HCT116 (cell line): ENCODE measurements around the gene AARSD1. TPM values are rescaled to one million over a fixed set of nuclear protein-coding genes. Genes with fewer than 3 reads are reported as not detected.
"Not testable (repeated sequence)": the region's sequence is repeated elsewhere in the genome, so short reads cannot be mapped to it uniquely, and the experiment has no call there.

ENCODE experiments used
- ATAC-seq: fragments of 200-7000 bp; cut with Tn5 transposase; 2 replicates; pipeline ENCODE4 v1.9.1; 2020; ENCODE audit warnings: mild to moderate bottlenecking, moderate library complexity
- BruUV-seq: library from RNA; stranded (reverse); fragments of 400-500 nt; replicated peaks from 2 replicates; lab custom pipeline; 2021; lab: Mats Ljungman, UMichigan
- CTCF ChIA-PET: fragments of 300-600 bp; sonication (Branson Sonifier 250); formaldehyde crosslinking; loops from one replicate; lab custom pipeline; 2021; ENCODE audit warnings: antibody characterized with exemption; lab: Charles Lee
- POLR2A ChIA-PET: fragments of 300-600, 350-600 bp; sonication (Branson Sonifier 250); formaldehyde crosslinking; loops from one replicate; lab custom pipeline; 2021; ENCODE audit warnings: antibody characterized with exemption; lab: Charles Lee
- RAD21 ChIA-PET, 2 experiments: fragments of 300-600 bp; sonication (Branson Sonifier 250); formaldehyde crosslinking; loops; one replicate each; lab custom pipeline; 2023; ENCODE audit warnings: low total read pairs in 2 of 2; ENCODE audit not compliant: uncharacterized antibody in 2 of 2, unreplicated experiment in 2 of 2, low non-redundant PET in 1 of 2; lab: Charles Lee
- DNase-seq: peaks from one replicate; pipeline ENCODE4 v3.0.0-alpha.2; 2010; ENCODE audit warnings: low read depth, low spot score
- H2AFZ ChIP-seq: fragments of 200-600 bp; shearing (Covaris generic), sonication (generic); 2 replicates; pipeline ENCODE4 v1.6.1; 2017; ENCODE audit warnings: low read depth, mixed run types, mixed read lengths, antibody characterized with exemption, low read length; ENCODE audit not compliant: poor library complexity, severe bottlenecking
- H3K27ac ChIP-seq: 2 replicates; pipeline ENCODE4 v1.5.1; 2012; ENCODE audit warnings: low read depth, low read length
- H3K27me3 ChIP-seq: fragments of 200-600 bp; sonication (generic); 2 replicates; pipeline ENCODE4 v1.6.1; 2016; ENCODE audit warnings: mixed run types, low read length, mixed read lengths; ENCODE audit not compliant: insufficient read depth
- H3K36me3 ChIP-seq, 2 experiments: fragments of 200-500 bp in 1 of 2; fragments of 200-600 bp in 1 of 2; sonication (Bioruptor generic) in 1 of 2; sonication (generic) in 1 of 2; 2 replicates each; pipeline versions ENCODE4 v1.5.1 to v1.6.1; 2014 to 2016; ENCODE audit warnings: low read length in 2 of 2, inconsistent platforms in 1 of 2, mixed read lengths in 1 of 2, mixed run types in 1 of 2; ENCODE audit not compliant: insufficient read depth in 2 of 2, control insufficient read depth in 1 of 2
- H3K4me1 ChIP-seq, 2 experiments: fragments of 200-600 bp in 1 of 2; sonication (generic) in 1 of 2; 2 replicates each; pipeline versions ENCODE4 v1.5.1 to v1.6.1; 2012 to 2017; ENCODE audit warnings: low read length in 2 of 2, inconsistent platforms in 1 of 2, mild to moderate bottlenecking in 1 of 2, mixed read lengths in 1 of 2, mixed run types in 1 of 2, moderate library complexity in 1 of 2; ENCODE audit not compliant: insufficient read depth in 2 of 2, control insufficient read depth in 1 of 2
- H3K4me2 ChIP-seq: fragments of 200-600 bp; sonication (generic); 2 replicates; pipeline ENCODE4 v1.6.1; 2017; ENCODE audit warnings: mixed run types, low read length, mixed read lengths
- H3K4me3 ChIP-seq, 2 experiments: fragments of 200-600 bp in 1 of 2; sonication (generic) in 1 of 2; replicated peaks in 1 of 2; 2 replicates each; pipeline ENCODE4 v1.5.1; 2011 to 2016; ENCODE audit warnings: low read length in 2 of 2, control low read depth in 1 of 2, low read depth in 1 of 2, mild to moderate bottlenecking in 1 of 2, mixed read lengths in 1 of 2, mixed run types in 1 of 2
- H3K79me2 ChIP-seq: fragments of 200-600 bp; sonication (generic); 2 replicates; pipeline ENCODE4 v1.6.1; 2017; ENCODE audit warnings: mild to moderate bottlenecking, mixed run types, low read length, moderate library complexity, mixed read lengths; ENCODE audit not compliant: insufficient read depth
- H3K9ac ChIP-seq: fragments of 200-600 bp; sonication (generic); 2 replicates; pipeline ENCODE4 v1.6.1; 2016; ENCODE audit warnings: low read length, mixed read lengths
- H3K9me2 ChIP-seq: fragments of 200-600 bp; sonication (generic), shearing (Covaris generic); 2 replicates; pipeline ENCODE4 v1.6.1; 2017; ENCODE audit warnings: mixed run types, mild to moderate bottlenecking, moderate library complexity; ENCODE audit not compliant: insufficient read depth
- H3K9me3 ChIP-seq, 2 experiments: fragments of 200-500 bp in 1 of 2; fragments of 200-600 bp in 1 of 2; sonication (Bioruptor generic) in 1 of 2; sonication (generic) in 1 of 2; 2 replicates each; pipeline ENCODE4 v1.6.1; 2014 to 2017; ENCODE audit warnings: low read length in 2 of 2, mixed read lengths in 2 of 2, inconsistent platforms in 1 of 2, low read depth in 1 of 2, mild to moderate bottlenecking in 1 of 2, mixed run types in 1 of 2, moderate library complexity in 1 of 2; ENCODE audit not compliant: control insufficient read depth in 1 of 2, insufficient read depth in 1 of 2
- H4K20me1 ChIP-seq: fragments of 200-600 bp; sonication (generic), shearing (Covaris generic); 2 replicates; pipeline ENCODE4 v1.6.1; 2017; ENCODE audit warnings: mixed run types, mild to moderate bottlenecking, moderate library complexity; ENCODE audit not compliant: insufficient read depth
- EZH2phosphoT487 ChIP-seq: fragments of 200-600 bp; IDR thresholded peaks from 2 replicates; pipeline ENCODE4 v1.6.1; 2018; ENCODE audit warnings: antibody characterized with exemption, borderline replicate concordance
- RAD21 ChIP-seq: IDR thresholded peaks from 2 replicates; pipeline ENCODE4 v1.6.1; 2012; ENCODE audit warnings: low read depth, mild to moderate bottlenecking
- SP1 ChIP-seq: IDR thresholded peaks from 2 replicates; pipeline ENCODE4 v1.6.1; 2012; ENCODE audit warnings: low read depth
- SRF ChIP-seq: IDR thresholded peaks from 2 replicates; pipeline ENCODE4 v1.6.1; 2012; ENCODE audit warnings: low read depth
- YY1 ChIP-seq: IDR thresholded peaks from 2 replicates; pipeline ENCODE4 v1.6.1; 2011; ENCODE audit warnings: low read length, low read depth, moderate library complexity, mild to moderate bottlenecking; ENCODE audit not compliant: insufficient replicate concordance; ENCODE audit errors: extremely low read depth
- intact Hi-C: fragments of 100-400 bp; cut with micrococcal nuclease; formaldehyde crosslinking; loops from 2 replicates; pipeline ENCODE4 v1.10.0; 2022
- total RNA-seq: library from RNA; stranded (reverse); gene quantifications from one replicate; pipeline ENCODE4 v1.2.1, GENCODE V29; 2021; ENCODE audit not compliant: unreplicated experiment
- TF ChIP-seq, protein P1 (sequence below), 3 experiments: fragments of 200-600 bp in 1 of 3; sonication (generic) in 1 of 3; IDR thresholded peaks in 2 of 3; conservative IDR thresholded peaks in 1 of 3; 2 replicates each; pipeline ENCODE4 v1.5.1; 2012 to 2017; ENCODE audit warnings: low read depth in 2 of 3, low read length in 2 of 3, antibody characterized with exemption in 1 of 3, borderline replicate concordance in 1 of 3, control low read depth in 1 of 3, mild to moderate bottlenecking in 1 of 3, mixed read lengths in 1 of 3, mixed run types in 1 of 3, moderate library complexity in 1 of 3; ENCODE audit not compliant: insufficient read depth in 1 of 3

Gene AARSD1
- total RNA-seq, 1 experiment from 2014 or later, result 65.9 TPM

- H4K20me1 ChIP-seq, result no peaks in the 10 kb centered on the region
- intact Hi-C loops, result no loop called here
- no peaks in the 10 kb centered on the region for H3K27me3 ChIP-seq
- peak overlapping the region; percentile 48 for H3K9ac ChIP-seq
- H3K4me1 ChIP-seq, result peaks cover 13 to 41% of the 10 kb centered on the region in 2 experiments
- ChIA-PET POLR2A (interaction anchor here (0.6 to 2.4 kb wide), 26 partner anchors 9 to 483 kb away, joined by 3 to 38 read pairs (median 4); partner anchors contain the start of genes BECN1, BRCA1, IFI35 and NBR1), RAD21 (interaction anchor here (0.9 to 1.4 kb wide), 4 partner anchors 27 to 68 kb away, joined by 3 to 5 read pairs (median 4); partner anchors contain the start of gene AARSD1 (in 1 of the 2)), CTCF (interaction anchor here (0.9 to 1.7 kb wide), 11 partner anchors 9 to 486 kb away, joined by 3 to 12 read pairs (median 3); partner anchors contain the start of genes DHX8, IFI35, PSMC3IP and PTGES3L)
- peaks cover 40% of the 10 kb centered on the region for H3K79me2 ChIP-seq
- 0 out of 2 replicates have a peak overlapping the region, but pooled peaks have one; percentile 92 for H3K27ac ChIP-seq
- peak overlapping the region; percentile 98 for H3K4me2 ChIP-seq
- peaks cover 11 to 32% of the 10 kb centered on the region in 2 experiments for H3K36me3 ChIP-seq
- TF ChIP-seq EZH2phosphoT487 (no peak), SP1 (no peak), SRF (no peak), YY1 (no peak), RAD21 (no peak)
- TF ChIP-seq, protein P1, sequence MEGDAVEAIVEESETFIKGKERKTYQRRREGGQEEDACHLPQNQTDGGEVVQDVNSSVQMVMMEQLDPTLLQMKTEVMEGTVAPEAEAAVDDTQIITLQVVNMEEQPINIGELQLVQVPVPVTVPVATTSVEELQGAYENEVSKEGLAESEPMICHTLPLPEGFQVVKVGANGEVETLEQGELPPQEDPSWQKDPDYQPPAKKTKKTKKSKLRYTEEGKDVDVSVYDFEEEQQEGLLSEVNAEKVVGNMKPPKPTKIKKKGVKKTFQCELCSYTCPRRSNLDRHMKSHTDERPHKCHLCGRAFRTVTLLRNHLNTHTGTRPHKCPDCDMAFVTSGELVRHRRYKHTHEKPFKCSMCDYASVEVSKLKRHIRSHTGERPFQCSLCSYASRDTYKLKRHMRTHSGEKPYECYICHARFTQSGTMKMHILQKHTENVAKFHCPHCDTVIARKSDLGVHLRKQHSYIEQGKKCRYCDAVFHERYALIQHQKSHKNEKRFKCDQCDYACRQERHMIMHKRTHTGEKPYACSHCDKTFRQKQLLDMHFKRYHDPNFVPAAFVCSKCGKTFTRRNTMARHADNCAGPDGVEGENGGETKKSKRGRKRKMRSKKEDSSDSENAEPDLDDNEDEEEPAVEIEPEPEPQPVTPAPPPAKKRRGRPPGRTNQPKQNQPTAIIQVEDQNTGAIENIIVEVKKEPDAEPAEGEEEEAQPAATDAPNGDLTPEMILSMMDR (IDR thresholded peaks at IDR 0.05 in 2 of 3, conservative IDR thresholded peaks at IDR 0.05 in 1 of 3; ENCODE audit: borderline replicate concordance in 1 of 3, insufficient read depth in 1 of 3, low read depth in 2 of 3, low read length in 2 of 3), result no peak
- H3K4me3 ChIP-seq, result peak overlapping the region; percentile 97 to 99
- H3K9me3 ChIP-seq, result no peaks in the 10 kb centered on the region
- no peak for DNase-seq
- H2AFZ ChIP-seq, result peak overlapping the region; percentile 65
- BruUV-seq, result TSS peak; percentile 85
- ATAC-seq, result peak; percentile 3
- no peaks in the 10 kb centered on the region for H3K9me2 ChIP-seq
These were observed 33.2 kb upstream of the AARSD1 start for GRCh38 chr17:42997390-42997983.

- H3K27ac ChIP-seq, BruUV-seq, ATAC-seq, H3K4me2 ChIP-seq, H4K20me1 ChIP-seq, POLR2A ChIA-PET, intact Hi-C loops, H3K9me3 ChIP-seq, H3K27me3 ChIP-seq, H3K9me2 ChIP-seq, H3K9ac ChIP-seq, RAD21 ChIA-PET, H3K79me2 ChIP-seq, CTCF ChIA-PET, H2AFZ ChIP-seq, H3K4me3 ChIP-seq, DNase-seq: not testable (repeated sequence)
- peaks cover 0 to 23% of the 10 kb centered on the region in 2 experiments; a peak in 3 of 4 replicates for H3K4me1 ChIP-seq
- peaks cover 20 to 32% of the 10 kb centered on the region in 2 experiments for H3K36me3 ChIP-seq
These were observed 29.7 kb upstream of the AARSD1 start for GRCh38 chr17:42993913-42994312.
